C4-2B (cell line): ENCODE measurements around the gene ADAP1.
A peak's percentile ranks its signal among the peaks of the same experiment; 100 is the strongest.

ENCODE experiments used
- H3K27ac ChIP-seq: fragments of 450-650 bp; 2 replicates; pipeline ENCODE4 v1.5.1; 2017
- ZFX ChIP-seq: fragments of 450-650 bp; IDR thresholded peaks from 2 replicates; pipeline ENCODE4 v1.6.1; 2017
- TF ChIP-seq, protein P1 (sequence below): fragments of 450-650 bp; conservative IDR thresholded peaks from 2 replicates; pipeline ENCODE4 v1.5.1; 2017; ENCODE audit warnings: mild to moderate bottlenecking

Gene ADAP1

GRCh38 chr7:875051-875450, 79.4 kb downstream of the ADAP1 start:
- TF ChIP-seq ZFX, result no peak
- TF ChIP-seq, protein P1, sequence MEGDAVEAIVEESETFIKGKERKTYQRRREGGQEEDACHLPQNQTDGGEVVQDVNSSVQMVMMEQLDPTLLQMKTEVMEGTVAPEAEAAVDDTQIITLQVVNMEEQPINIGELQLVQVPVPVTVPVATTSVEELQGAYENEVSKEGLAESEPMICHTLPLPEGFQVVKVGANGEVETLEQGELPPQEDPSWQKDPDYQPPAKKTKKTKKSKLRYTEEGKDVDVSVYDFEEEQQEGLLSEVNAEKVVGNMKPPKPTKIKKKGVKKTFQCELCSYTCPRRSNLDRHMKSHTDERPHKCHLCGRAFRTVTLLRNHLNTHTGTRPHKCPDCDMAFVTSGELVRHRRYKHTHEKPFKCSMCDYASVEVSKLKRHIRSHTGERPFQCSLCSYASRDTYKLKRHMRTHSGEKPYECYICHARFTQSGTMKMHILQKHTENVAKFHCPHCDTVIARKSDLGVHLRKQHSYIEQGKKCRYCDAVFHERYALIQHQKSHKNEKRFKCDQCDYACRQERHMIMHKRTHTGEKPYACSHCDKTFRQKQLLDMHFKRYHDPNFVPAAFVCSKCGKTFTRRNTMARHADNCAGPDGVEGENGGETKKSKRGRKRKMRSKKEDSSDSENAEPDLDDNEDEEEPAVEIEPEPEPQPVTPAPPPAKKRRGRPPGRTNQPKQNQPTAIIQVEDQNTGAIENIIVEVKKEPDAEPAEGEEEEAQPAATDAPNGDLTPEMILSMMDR, result no peak
- peak overlapping the region; percentile 86 for H3K27ac ChIP-seq

DNA sequence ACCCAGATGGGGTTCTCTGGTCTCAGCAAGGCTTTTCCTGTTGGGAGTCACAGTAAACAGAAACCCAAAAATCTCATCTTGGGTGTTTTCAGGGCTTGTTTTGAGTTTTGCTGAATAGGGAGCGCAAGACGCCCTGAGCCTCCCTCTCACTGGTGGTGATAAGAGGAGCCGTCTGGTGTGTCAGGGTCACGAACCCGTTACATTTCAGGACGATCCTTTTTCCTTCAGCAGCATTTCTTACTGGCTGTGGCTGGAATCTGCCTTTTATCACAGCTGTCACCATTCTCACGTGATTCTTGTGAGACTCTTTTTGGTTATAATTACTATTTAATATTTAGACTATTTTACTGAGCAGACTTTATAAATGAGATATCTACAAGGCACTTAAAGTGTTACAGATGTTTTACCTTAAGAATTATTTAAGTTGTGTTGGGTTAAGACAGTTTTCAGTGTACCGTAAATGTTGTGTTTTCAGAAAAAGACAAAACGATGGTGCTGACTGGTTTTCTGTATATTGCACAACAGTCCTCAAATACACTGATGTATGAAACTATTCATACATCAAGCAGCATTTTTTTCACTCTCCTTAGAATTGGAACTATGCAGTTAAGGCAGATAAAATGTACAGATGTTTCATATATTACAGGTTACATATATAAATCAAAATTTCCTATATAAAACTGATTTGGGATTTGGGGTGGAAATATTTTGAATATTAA, 80.3 kb downstream of the ADAP1 start:
- peak overlapping the region; percentile 66 for H3K27ac ChIP-seq
- TF ChIP-seq ZFX, result no peak
- TF ChIP-seq, protein P1, result no peak

GRCh38 chr7:873367-874002, 81.0 kb downstream of the ADAP1 start:
- peak overlapping the region; percentile 66 for H3K27ac ChIP-seq
- TF ChIP-seq, protein P1, result peak; percentile 99
- TF ChIP-seq ZFX, result no peak

- peak overlapping the region; percentile 66 for H3K27ac ChIP-seq
Measured at GRCh38 chr7:872685-873084, 81.8 kb downstream of the ADAP1 start.

DNA sequence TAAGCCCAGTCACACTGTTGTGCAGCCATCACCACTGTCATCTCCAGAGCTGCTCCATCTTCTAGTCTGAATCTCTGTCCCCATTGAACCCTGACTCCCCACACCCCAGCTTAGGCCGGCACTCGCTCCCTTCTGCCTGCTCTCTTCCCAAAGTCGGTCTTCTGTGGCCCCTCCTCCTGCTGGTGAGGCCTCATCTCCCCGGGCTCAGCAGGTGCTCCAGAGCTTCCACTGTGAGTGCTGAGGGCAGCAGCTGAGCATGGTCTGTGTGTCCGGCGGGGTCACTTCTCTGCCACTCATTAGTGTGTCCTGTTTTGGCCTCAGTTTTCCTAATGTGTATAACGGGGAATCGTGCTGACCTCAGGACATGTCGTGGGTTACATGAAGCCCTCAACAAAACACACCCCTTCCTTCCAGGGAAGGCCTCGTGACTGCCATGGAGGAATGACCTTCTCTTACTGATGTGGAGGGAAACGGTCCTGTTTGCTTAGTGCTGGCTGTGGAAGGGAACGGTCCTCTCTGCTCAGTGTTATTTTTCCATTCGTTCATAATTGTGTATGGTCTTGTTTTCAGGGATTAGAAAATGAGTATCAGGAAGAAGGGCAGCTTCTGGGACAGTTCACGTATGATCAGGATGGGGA, 82.5 kb downstream of the ADAP1 start:
- no peak for TF ChIP-seq ZFX
- TF ChIP-seq, protein P1, result no peak

GRCh38 chr7:869348-869747, 85.1 kb downstream of the ADAP1 start:
- H3K27ac ChIP-seq, result 0 out of 2 replicates have a peak overlapping the region, but pooled peaks have one; percentile 9
- no peak for TF ChIP-seq ZFX
- TF ChIP-seq, protein P1, result no peak

More for the DNA sequence above, 82.5 kb downstream of the ADAP1 start:
- no peak overlapping the region for H3K27ac ChIP-seq

- TF ChIP-seq, protein P1, result no peak
- TF ChIP-seq ZFX, result no peak
- peak overlapping the region; percentile 95 for H3K27ac ChIP-seq
Measured at GRCh38 chr7:868189-868486, 86.3 kb downstream of the ADAP1 start.
